Endothelial cell of umbilical vein (primary cell): ENCODE results near the gene CEP55. TPM values are rescaled to one million over a fixed set of nuclear protein-coding genes. Genes with fewer than 3 reads are reported as not detected.

ENCODE experiments used
- BruUV-seq: library from RNA; stranded (reverse); fragments of 400-500 nt; replicated peaks from 2 replicates; lab custom pipeline; 2021; lab: Mats Ljungman, UMichigan
- CTCF ChIA-PET: fragments of 300-600, 350-600 bp; sonication (Branson Sonifier 250); formaldehyde crosslinking; loops from one replicate; lab custom pipeline; 2021; ENCODE audit warnings: antibody characterized with exemption, inconsistent platforms; lab: Charles Lee
- POLR2A ChIA-PET: fragments of 300-600, 350-600 bp; sonication (Branson Sonifier 250); formaldehyde crosslinking; loops from one replicate; lab custom pipeline; 2021; ENCODE audit warnings: antibody characterized with exemption, inconsistent platforms; lab: Charles Lee
- DNase-seq: peaks from one replicate; pipeline ENCODE4 v3.0.0-alpha.2; 2011; ENCODE audit warnings: low read depth, low spot score
- FAIRE-seq: peaks from 2 replicates; lab custom pipeline; 2011; peaks lifted over from hg19 to GRCh38; lab: Jason Lieb, UNC
- H2AFZ ChIP-seq: 2 replicates; pipeline ENCODE4 v1.6.0; 2012; ENCODE audit warnings: low read depth, low read length, control low read depth, inconsistent platforms
- H3K27ac ChIP-seq: 2 replicates; pipeline ENCODE4 v1.5.1; 2011; ENCODE audit warnings: low read depth, mild to moderate bottlenecking, control low read depth, low read length, moderate library complexity; ENCODE audit not compliant: insufficient read depth
- H3K27me3 ChIP-seq, 2 experiments: 2 replicates each; pipeline versions ENCODE4 v1.6.0 to v1.6.1; 2011; ENCODE audit warnings: low read length in 2 of 2, mixed read lengths in 1 of 2; ENCODE audit not compliant: control insufficient read depth in 2 of 2, insufficient read depth in 2 of 2
- H3K36me3 ChIP-seq, 2 experiments: 2 replicates in 1 of 2; 3 replicates in 1 of 2; pipeline ENCODE4 v1.5.1; 2011; ENCODE audit warnings: low read length in 2 of 2, mild to moderate bottlenecking in 1 of 2, moderate library complexity in 1 of 2; ENCODE audit not compliant: control insufficient read depth in 2 of 2, insufficient read depth in 2 of 2; ENCODE audit errors: extremely low read depth in 1 of 2
- H3K4me1 ChIP-seq: 3 replicates; pipeline ENCODE4 v1.5.1; 2011; ENCODE audit warnings: mild to moderate bottlenecking, low read length; ENCODE audit not compliant: control insufficient read depth, insufficient read depth; ENCODE audit errors: extremely low read depth
- H3K4me2 ChIP-seq: 2 replicates; pipeline ENCODE4 v1.6.1; 2011; ENCODE audit warnings: low read length, control low read depth, mixed read lengths; ENCODE audit not compliant: insufficient read depth
- H3K4me3 ChIP-seq, 3 experiments: fragments of 200-600 bp in 1 of 3; sonication (generic), shearing (Covaris generic) in 1 of 3; replicated peaks in 1 of 3; 2 replicates each; pipeline ENCODE4 v1.5.1; 2011 to 2016; ENCODE audit warnings: control low read depth in 3 of 3, low read length in 3 of 3, mild to moderate bottlenecking in 2 of 3, inconsistent platforms in 1 of 3, low read depth in 1 of 3, moderate library complexity in 1 of 3; ENCODE audit not compliant: insufficient read depth in 1 of 3
- H3K79me2 ChIP-seq: 2 replicates; pipeline ENCODE4 v1.6.0; 2012; ENCODE audit warnings: low read length, inconsistent platforms; ENCODE audit not compliant: control insufficient read depth, insufficient read depth
- H3K9ac ChIP-seq: replicated peaks from 2 replicates; pipeline ENCODE3; 2011; ENCODE audit warnings: low read length, control low read depth; ENCODE audit not compliant: insufficient read depth; ENCODE audit errors: extremely low read depth
- H3K9me1 ChIP-seq: replicated peaks from 3 replicates; pipeline ENCODE4 v1.6.0; 2011; ENCODE audit warnings: mild to moderate bottlenecking, low read length; ENCODE audit not compliant: control insufficient read depth, insufficient read depth; ENCODE audit errors: extremely low read depth
- H3K9me3 ChIP-seq: replicated peaks from 2 replicates; pipeline ENCODE4 v1.5.1; 2012; ENCODE audit warnings: low read length, inconsistent platforms; ENCODE audit not compliant: control insufficient read depth, insufficient read depth
- H4K20me1 ChIP-seq: replicated peaks from 2 replicates; pipeline ENCODE3; 2011; ENCODE audit warnings: mild to moderate bottlenecking, low read length; ENCODE audit not compliant: control insufficient read depth, insufficient read depth; ENCODE audit errors: extremely low read depth
- CTCF ChIP-seq, 2 donors: IDR thresholded peaks; 1 replicate in 1 of 2; 2 replicates in 1 of 2; pipeline ENCODE4 v1.5.1; 2011; ENCODE audit warnings: low read length in 2 of 2, mild to moderate bottlenecking in 2 of 2, moderate library complexity in 2 of 2, control low read depth in 1 of 2, inconsistent platforms in 1 of 2, low read depth in 1 of 2; ENCODE audit not compliant: insufficient read depth in 1 of 2; ENCODE audit errors: extremely low read depth in 1 of 2
- EZH2 ChIP-seq: IDR thresholded peaks from 2 replicates; pipeline ENCODE4 v1.6.1; 2012; ENCODE audit warnings: borderline replicate concordance, low read depth, mild to moderate bottlenecking, moderate library complexity, low read length, inconsistent platforms; ENCODE audit not compliant: severe bottlenecking
- FOS ChIP-seq: IDR thresholded peaks from 2 replicates; pipeline ENCODE4 v1.6.1; 2011; ENCODE audit warnings: mild to moderate bottlenecking, low read length, moderate library complexity, borderline replicate concordance; ENCODE audit not compliant: insufficient read depth
- GATA2 ChIP-seq: IDR thresholded peaks from 2 replicates; pipeline ENCODE4 v1.7.0; 2011; ENCODE audit warnings: low read depth, mild to moderate bottlenecking, moderate library complexity, mixed read lengths, low read length; ENCODE audit not compliant: insufficient read length, insufficient read depth
- JUN ChIP-seq: IDR thresholded peaks from 2 replicates; pipeline ENCODE4 v1.6.1; 2011; ENCODE audit warnings: borderline replicate concordance, low read depth; ENCODE audit not compliant: insufficient read length, insufficient read depth
- MAX ChIP-seq: IDR thresholded peaks from 2 replicates; pipeline ENCODE4 v1.6.1; 2011; ENCODE audit not compliant: insufficient read depth, insufficient read length
- MYC ChIP-seq: IDR thresholded peaks from one replicate; pipeline ENCODE4 v1.6.1; 2011; ENCODE audit warnings: mild to moderate bottlenecking, low read depth, low read length
- POLR2A ChIP-seq: IDR thresholded peaks from 2 replicates; pipeline ENCODE4 v1.6.1; 2012; ENCODE audit warnings: low read depth, mild to moderate bottlenecking, control low read depth, low read length
- POLR2AphosphoS5 ChIP-seq: IDR thresholded peaks from 2 replicates; pipeline ENCODE4 v1.6.1; 2012; ENCODE audit warnings: low read depth, mild to moderate bottlenecking, control low read depth, low read length, moderate library complexity; ENCODE audit not compliant: insufficient read depth
- dilution Hi-C: fragments of 300-500 bp; cut with MboI; formaldehyde crosslinking; loops from one replicate; pipeline ENCODE4 v1.15.0; 2019; ENCODE audit warnings: low sequenced_read_pairs; ENCODE audit not compliant: extremely low pct_ligation_motif_present
- intact Hi-C: fragments of 100-400 bp; cut with micrococcal nuclease; formaldehyde crosslinking; loops from one replicate; pipeline ENCODE4 v1.10.0; 2022
- polyA plus RNA-seq, 4 experiments: library from polyadenylated mRNA; depleted of rRNA in 3 of 4; stranded (reverse) in 3 of 4; unstranded in 1 of 4; fragments of >200 nt; gene quantifications; 2 replicates each; pipeline versions ENCODE4 v1.2.1 to v1.2.3, GENCODE V29; 2011 to 2012; ENCODE audit warnings: missing spikeins in 1 of 4
- total RNA-seq: library from RNA; stranded (reverse); gene quantifications from 2 replicates; pipeline ENCODE4 v1.2.3, GENCODE V29; 2021

Gene CEP55
- total and polyA plus RNA-seq, 2 donors (not counting 3 experiments of a cell fraction or from before 2014, with no cell fraction given): 17.4 to 63.0 TPM

- Histone ChIP-seq H2AFZ (peak overlapping the region; percentile 50), H4K20me1 (no peaks in the 10 kb centered on the region), H3K9ac (no peak overlapping the region), H3K36me3 (peaks cover 0 to 6% of the 10 kb centered on the region in 2 experiments), H3K4me3 (peak overlapping the region in 1 of 3 experiments; percentile 44), H3K9me3 (no peaks in the 10 kb centered on the region), H3K4me1 (peaks cover 21% of the 10 kb centered on the region), H3K4me2 (peak overlapping the region; percentile 89), H3K79me2 (peaks cover 57% of the 10 kb centered on the region), H3K9me1 (no peaks in the 10 kb centered on the region), H3K27me3 (no peaks in the 10 kb centered on the region), H3K27ac (no peak overlapping the region)
- CTCF ChIA-PET: no interaction called here
- POLR2A ChIA-PET: no interaction called here
- TF ChIP-seq EZH2 (no peak), FOS (no peak), JUN (no peak), POLR2A (no peak), CTCF (IDR thresholded peaks at IDR 0.05; ENCODE audit: extremely low read depth in 1 of 2, insufficient read depth in 1 of 2, low read depth in 1 of 2, low read length in 2 of 2) (no peak), MYC (no peak), GATA2 (no peak), MAX (no peak), POLR2AphosphoS5 (no peak)
- peak; percentile 18 for DNase-seq
- dilution Hi-C loops: no loop called here
- intact Hi-C loops: no loop called here
- BruUV-seq: no TSS peak
- no peak for FAIRE-seq
These were observed 1.8 kb downstream of the CEP55 start for GRCh38 chr10:93498166-93498565.
